RKO (cell line): ENCODE data around the gene PIGO.
A peak's percentile ranks its signal among the peaks of the same experiment; 100 is the strongest.

ENCODE experiments used
- DNase-seq: peaks from one replicate; pipeline ENCODE4 v3.0.0-alpha.2; 2016; ENCODE audit warnings: low spot score

PIGO gene

GRCh38 chr9:35071814-35072460, 24.5 kb downstream of the PIGO start:
- DNase-seq: peak; percentile 87

DNA sequence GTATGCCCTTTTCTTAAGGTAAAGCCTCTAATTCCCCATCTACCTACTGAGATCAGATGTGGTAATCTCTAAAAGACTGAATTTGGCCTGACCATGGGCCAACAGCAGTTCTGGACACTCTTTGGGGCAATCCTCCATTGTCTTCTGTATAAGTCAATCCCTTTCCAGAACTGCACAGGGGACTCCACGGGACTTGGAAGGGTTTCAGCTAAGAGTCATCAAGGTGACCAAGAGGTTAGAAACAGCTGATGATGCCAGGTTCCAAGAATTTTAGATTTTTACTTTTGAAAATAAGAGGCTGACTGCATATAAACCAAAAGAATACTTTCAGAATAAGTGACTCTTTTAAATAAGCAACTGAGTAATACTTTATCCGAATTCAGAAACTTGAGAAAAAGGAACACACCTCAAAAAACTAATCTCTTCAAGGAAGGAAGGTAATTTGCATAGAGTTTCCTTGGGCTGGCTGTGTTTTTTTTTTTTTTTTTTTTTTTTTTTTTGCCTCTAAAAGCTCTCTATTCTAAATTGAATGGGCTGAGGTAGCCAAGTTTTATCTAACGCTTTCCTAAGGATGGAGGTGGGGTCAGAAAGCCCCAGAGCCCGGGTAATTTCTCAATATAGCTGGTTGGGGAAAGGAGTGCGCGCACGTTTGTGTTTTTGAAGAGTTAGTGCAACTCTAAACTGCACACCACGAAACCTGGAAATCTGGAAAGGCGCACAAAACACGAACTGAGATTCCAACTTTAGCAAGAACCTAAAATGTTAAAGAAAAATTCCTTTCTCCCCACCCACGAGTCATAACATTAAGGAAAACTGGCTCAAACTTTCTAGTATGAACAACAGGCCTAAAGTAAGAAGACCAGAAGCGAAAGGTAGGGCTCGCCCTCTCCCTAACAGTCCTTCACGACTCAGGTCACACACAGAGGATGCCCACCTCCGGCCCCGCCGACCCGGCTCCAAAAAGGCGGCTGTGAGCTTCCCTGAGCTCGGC, 25.3 kb downstream of the PIGO start:
- DNase-seq: peak; percentile 75

GRCh38 chr9:35069020-35069419, 27.4 kb downstream of the PIGO start:
- no peak for DNase-seq

GRCh38 chr9:35067056-35067455, 29.3 kb downstream of the PIGO start:
- no peak for DNase-seq

- DNase-seq: no peak
Observed at GRCh38 chr9:35060548-35061207, 35.7 kb downstream of the PIGO start.

DNA sequence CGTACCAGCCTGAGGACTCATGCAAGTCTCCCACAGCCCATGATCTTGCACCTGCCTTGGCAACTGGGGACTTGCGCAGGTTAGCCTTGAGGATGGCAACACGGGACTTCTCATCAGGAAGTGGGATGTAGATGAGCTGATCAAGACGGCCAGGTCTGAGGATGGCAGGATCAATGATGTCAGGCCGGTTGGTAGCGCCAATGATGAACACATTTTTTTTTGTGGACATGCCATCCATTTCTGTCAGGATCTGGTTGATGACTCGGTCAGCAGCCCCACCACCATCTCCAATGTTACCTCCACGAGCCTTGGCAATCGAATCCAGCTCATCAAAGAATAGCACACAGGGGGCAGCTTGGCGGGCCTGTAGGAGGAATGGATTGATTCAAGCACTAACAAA, 37.0 kb downstream of the PIGO start:
- DNase-seq: no peak

- DNase-seq: no peak
Observed at GRCh38 chr9:35057271-35057620, 39.1 kb downstream of the PIGO start.

GRCh38 chr9:35056571-35057270, 39.7 kb downstream of the PIGO start:
- no peak for DNase-seq

- no peak for DNase-seq
Observed at GRCh38 chr9:35054871-35055644, 41.3 kb downstream of the PIGO start.

DNA sequence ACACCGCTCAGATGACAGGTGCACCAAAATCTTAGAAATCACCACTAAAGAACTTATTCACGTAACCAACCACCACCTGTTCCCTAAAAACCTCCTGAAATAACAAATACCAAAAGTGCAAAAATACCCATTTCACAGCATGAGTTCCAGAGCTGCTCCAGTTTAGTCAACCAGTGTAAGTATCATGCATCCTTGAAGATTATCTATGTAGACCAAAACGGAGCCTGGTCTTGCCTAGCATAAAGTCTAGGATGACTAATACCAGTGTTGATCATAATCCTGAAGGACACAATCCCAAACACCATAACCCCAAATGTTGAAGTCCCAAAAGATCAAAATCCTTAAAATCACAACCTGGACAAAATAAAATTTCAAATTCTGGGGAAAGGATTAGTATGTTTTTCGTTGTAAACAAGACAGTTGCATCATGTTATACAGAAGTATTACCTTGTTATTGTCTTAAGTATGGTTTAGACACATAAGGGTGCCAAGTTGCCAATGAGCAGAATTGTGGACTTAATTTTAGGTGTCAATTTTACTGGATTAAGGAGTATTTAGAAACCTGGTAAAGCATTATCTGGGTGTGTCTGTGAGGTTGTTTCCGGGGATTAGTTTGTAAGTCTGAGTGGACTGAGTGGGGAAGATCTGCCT, 42.1 kb downstream of the PIGO start:
- DNase-seq: no peak

DNA sequence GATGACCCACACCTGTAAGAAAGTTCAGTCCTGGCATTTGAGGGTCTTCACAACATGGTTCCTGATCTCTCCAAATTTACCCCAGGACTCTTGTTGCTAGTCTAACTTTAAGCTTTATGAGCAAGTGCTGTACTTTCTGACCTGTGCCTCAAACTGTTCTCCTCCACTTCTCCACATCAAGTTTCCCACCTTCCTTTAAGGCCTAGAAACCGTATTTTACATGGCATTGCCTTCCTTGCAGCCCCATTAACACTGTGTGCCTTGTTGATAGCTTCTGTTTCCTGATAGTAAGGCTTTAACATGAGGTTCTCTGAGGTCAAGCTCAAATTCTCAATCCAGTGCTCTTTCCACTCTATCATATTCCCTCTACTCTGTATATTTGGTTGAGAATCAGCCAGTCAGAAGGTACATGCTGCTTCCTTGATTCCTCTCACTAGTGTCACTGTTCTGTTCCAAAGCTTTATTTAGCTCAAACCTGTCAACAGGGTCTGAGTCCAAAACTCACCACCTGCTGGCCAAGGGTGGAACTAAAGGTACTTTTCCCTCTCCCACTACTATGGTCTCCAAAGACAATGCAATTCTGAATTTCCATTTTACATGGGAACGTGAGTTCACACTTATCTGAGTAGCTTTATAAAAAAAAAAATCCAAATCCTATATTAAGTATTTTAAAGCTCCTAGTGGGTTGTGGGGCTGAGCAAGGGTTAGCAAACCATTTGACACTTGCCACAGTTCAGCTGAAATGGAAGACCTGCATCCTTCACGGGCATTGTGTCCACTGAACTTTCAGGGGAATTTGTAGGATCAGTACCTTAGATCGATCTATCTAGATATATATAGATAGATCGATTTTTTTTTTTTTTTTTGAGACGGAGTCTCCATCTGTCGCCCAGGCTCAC, 45.1 kb downstream of the PIGO start:
- peak; percentile 41 for DNase-seq

DNA sequence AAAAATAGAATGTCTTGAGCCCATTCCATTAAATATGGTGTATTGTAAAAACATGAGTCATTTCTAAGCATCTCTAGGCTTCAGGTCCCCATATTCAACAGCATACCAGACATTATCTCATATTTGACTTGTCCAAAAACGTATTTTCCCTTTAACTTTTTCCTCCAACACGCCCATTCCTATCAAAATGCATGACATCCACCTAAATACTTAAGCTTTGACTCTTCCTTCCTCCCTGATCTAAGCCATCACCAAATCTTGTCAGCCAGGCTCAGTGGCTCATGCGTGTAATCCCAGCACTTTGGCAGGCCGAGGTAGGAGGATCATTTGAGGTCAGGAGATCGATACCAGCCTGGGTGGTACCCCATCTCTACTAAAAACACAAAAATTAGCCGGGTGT, 47.9 kb downstream of the PIGO start:
- DNase-seq: no peak

DNA sequence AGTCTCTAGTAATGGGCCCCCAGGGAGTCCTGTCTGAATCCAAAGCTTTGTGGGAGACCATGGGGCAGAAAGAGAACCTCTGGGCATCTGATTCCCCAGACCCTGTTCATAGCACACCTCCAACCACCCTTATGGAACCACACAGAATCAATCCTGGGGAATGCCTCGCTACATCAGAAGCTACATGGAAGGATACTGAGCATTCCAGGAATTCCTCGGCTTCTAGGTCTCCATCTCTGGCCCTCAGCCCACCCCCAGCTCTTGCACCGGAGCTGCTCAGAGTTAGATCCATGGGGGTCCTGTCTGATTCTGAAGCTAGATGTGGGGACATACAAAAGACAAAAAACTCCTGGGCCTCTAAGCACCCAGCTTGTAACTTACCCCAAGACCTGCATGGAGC, 52.3 kb downstream of the PIGO start:
- no peak for DNase-seq

DNA sequence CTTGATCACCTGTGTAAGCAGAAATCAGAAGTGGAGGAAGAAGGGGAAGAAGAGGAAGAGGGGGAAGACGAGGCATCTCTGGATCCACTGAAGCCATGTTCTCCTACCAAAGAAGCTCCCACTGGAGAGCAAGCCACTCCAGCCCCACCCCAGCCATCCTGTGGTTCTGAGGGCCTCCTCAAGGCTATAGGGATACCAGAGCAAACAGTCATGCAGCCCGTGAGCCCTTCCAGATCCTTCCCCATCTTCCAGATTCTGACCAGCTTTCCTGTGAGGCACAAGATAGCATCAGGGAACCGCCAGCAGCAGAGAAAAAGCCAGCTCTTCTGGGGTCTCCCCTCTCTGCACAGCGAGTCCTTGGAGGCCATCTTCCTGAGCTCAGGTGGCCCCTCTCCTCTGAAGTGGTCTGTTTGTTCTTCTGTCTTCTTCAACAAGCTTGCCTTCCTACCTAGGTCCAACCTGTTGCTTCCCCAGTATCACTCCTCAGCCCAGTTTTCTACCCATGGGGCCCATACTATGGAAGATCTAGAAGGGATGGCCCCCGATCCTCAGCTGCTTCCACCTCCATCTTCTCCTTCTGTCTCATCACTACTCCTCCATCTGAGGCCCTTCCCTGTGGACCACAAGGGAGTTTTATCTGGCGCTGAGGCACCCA, 53.4 kb downstream of the PIGO start:
- DNase-seq: no peak

- no peak for DNase-seq
Observed at GRCh38 chr9:35042081-35042604, 54.2 kb downstream of the PIGO start.
